H9 (cell line): ENCODE data around the gene NOP53. TPM values are rescaled to one million over a fixed set of nuclear protein-coding genes. Genes with fewer than 3 reads are reported as not detected.
"Not testable (repeated sequence)": the region's sequence is repeated elsewhere in the genome, so short reads cannot be mapped to it uniquely, and the experiment has no call there.

Experiments used
- DNase-seq: peaks from one replicate; pipeline ENCODE4 v3.0.0-alpha.2; 2017
- H2AFZ ChIP-seq: one replicate; pipeline ENCODE4 v1.6.1; 2013; ENCODE audit warnings: mild to moderate bottlenecking, low read length, control low read depth, moderate library complexity
- H2AK5ac ChIP-seq: 2 replicates; pipeline ENCODE4 v1.6.1; 2013; ENCODE audit warnings: low read length, control low read depth, mixed read lengths; ENCODE audit not compliant: insufficient read length
- H2BK120ac ChIP-seq: one replicate; pipeline ENCODE4 v1.6.1; 2013; ENCODE audit warnings: low read depth, mild to moderate bottlenecking, low read length, control low read depth, inconsistent platforms; ENCODE audit not compliant: poor library complexity, severe bottlenecking
- H2BK12ac ChIP-seq: 2 replicates; pipeline ENCODE4 v1.6.1; 2013; ENCODE audit warnings: low read length, control low read depth, mixed read lengths, low read depth; ENCODE audit not compliant: insufficient read length
- H2BK15ac ChIP-seq: 2 replicates; pipeline ENCODE4 v1.6.1; 2013; ENCODE audit warnings: low read depth, low read length, control low read depth
- H2BK20ac ChIP-seq: one replicate; pipeline ENCODE4 v1.6.1; 2013; ENCODE audit warnings: low read depth, mild to moderate bottlenecking, low read length, control low read depth, inconsistent platforms; ENCODE audit not compliant: poor library complexity, severe bottlenecking
- H2BK5ac ChIP-seq: 2 replicates; pipeline ENCODE4 v1.6.1; 2013; ENCODE audit warnings: low read length, control low read depth, mixed read lengths; ENCODE audit not compliant: insufficient read length
- H3K14ac ChIP-seq: 2 replicates; pipeline ENCODE4 v1.6.1; 2013; ENCODE audit warnings: low read length, control low read depth; ENCODE audit not compliant: insufficient read depth
- H3K18ac ChIP-seq: 2 replicates; pipeline ENCODE4 v1.6.1; 2013; ENCODE audit warnings: low read depth, mild to moderate bottlenecking, mixed read lengths, low read length, control low read depth; ENCODE audit not compliant: insufficient read length
- H3K23ac ChIP-seq: 2 replicates; pipeline ENCODE4 v1.6.1; 2013; ENCODE audit warnings: low read length, control low read depth, mixed read lengths, low read depth; ENCODE audit not compliant: insufficient read length
- H3K23me2 ChIP-seq: 2 replicates; pipeline ENCODE4 v1.6.1; 2013; ENCODE audit warnings: low read depth, mild to moderate bottlenecking, mixed read lengths, low read length, control low read depth; ENCODE audit not compliant: insufficient read length, poor library complexity, severe bottlenecking
- H3K27ac ChIP-seq: 2 replicates; pipeline ENCODE4 v1.5.1; 2013; ENCODE audit warnings: low read length, control low read depth, mixed read lengths, low read depth; ENCODE audit not compliant: insufficient read length
- H3K27me3 ChIP-seq: 2 replicates; pipeline ENCODE4 v1.6.1; 2013; ENCODE audit warnings: low read length, control low read depth, inconsistent platforms; ENCODE audit not compliant: insufficient read depth
- H3K4ac ChIP-seq: 2 replicates; pipeline ENCODE4 v1.6.1; 2013; ENCODE audit warnings: low read depth, mild to moderate bottlenecking, control low read depth, inconsistent platforms, low read length, moderate library complexity
- H3K4me1 ChIP-seq: 2 replicates; pipeline ENCODE4 v1.6.1; 2013; ENCODE audit warnings: low read length, control low read depth, inconsistent platforms; ENCODE audit not compliant: insufficient read depth
- H3K4me2 ChIP-seq: 2 replicates; pipeline ENCODE4 v1.6.1; 2013; ENCODE audit warnings: low read length, control low read depth, mixed read lengths; ENCODE audit not compliant: insufficient read length, insufficient read depth
- H3K56ac ChIP-seq: 2 replicates; pipeline ENCODE4 v1.6.1; 2013; ENCODE audit warnings: low read depth, mild to moderate bottlenecking, mixed read lengths, low read length, control low read depth; ENCODE audit not compliant: insufficient read length
- H3K79me1 ChIP-seq: 2 replicates; pipeline ENCODE4 v1.6.1; 2013; ENCODE audit warnings: low read depth, mild to moderate bottlenecking, moderate library complexity, low read length, control low read depth, inconsistent platforms; ENCODE audit not compliant: insufficient read depth, poor library complexity, severe bottlenecking
- H3K79me2 ChIP-seq: 2 replicates; pipeline ENCODE4 v1.6.1; 2013; ENCODE audit warnings: low read length, control low read depth, inconsistent platforms; ENCODE audit not compliant: insufficient read depth
- H3K9ac ChIP-seq: 2 replicates; pipeline ENCODE4 v1.6.1; 2013; ENCODE audit warnings: low read length, control low read depth, mixed read lengths; ENCODE audit not compliant: insufficient read length; ENCODE audit errors: extremely low read depth
- H3K9me3 ChIP-seq: one replicate; pipeline ENCODE4 v1.6.1; 2013; ENCODE audit warnings: low read depth, low read length, inconsistent platforms; ENCODE audit not compliant: control insufficient read depth
- H3T11ph ChIP-seq: one replicate; pipeline ENCODE4 v1.6.1; 2013; ENCODE audit warnings: mild to moderate bottlenecking, low read length, control low read depth, inconsistent platforms
- H4K20me1 ChIP-seq: one replicate; pipeline ENCODE4 v1.6.1; 2013; ENCODE audit not compliant: control insufficient read depth, insufficient read length, insufficient read depth
- H4K5ac ChIP-seq: 2 replicates; pipeline ENCODE4 v1.6.1; 2013; ENCODE audit warnings: low read depth, mild to moderate bottlenecking, mixed read lengths, low read length, control low read depth; ENCODE audit not compliant: insufficient read length
- H4K8ac ChIP-seq: replicated peaks from 2 replicates; pipeline ENCODE4 v1.6.1; 2013; ENCODE audit warnings: low read length, control low read depth, mixed read lengths, low read depth; ENCODE audit not compliant: insufficient read length
- H4K91ac ChIP-seq: 2 replicates; pipeline ENCODE4 v1.6.1; 2013; ENCODE audit warnings: low read depth, mild to moderate bottlenecking, moderate library complexity, mixed read lengths, low read length, control low read depth; ENCODE audit not compliant: insufficient read length
- H3K27ac Mint-ChIP-seq, 3 experiments: 2 replicates in 2 of 3; 3 replicates in 1 of 3; pipeline ENCODE4 v1.8.0; 2020 to 2021; ENCODE audit warnings: mixed read lengths in 3 of 3, mild to moderate bottlenecking in 1 of 3, moderate library complexity in 1 of 3
- H3K27me3 Mint-ChIP-seq: 2 replicates; pipeline ENCODE4 v1.8.0; 2021; ENCODE audit warnings: low read depth, mild to moderate bottlenecking, moderate library complexity, mixed read lengths
- H3K36me3 Mint-ChIP-seq, 3 experiments: 2 replicates in 2 of 3; 3 replicates in 1 of 3; pipeline ENCODE4 v1.8.0; 2020 to 2021; ENCODE audit warnings: low read depth in 3 of 3, mixed read lengths in 3 of 3; ENCODE audit not compliant: insufficient read depth in 1 of 3
- H3K4me1 Mint-ChIP-seq, 2 experiments: 2 replicates each; pipeline ENCODE4 v1.8.0; 2020; ENCODE audit warnings: mixed read lengths in 2 of 2
- H3K4me3 Mint-ChIP-seq, 2 experiments: 2 replicates in 1 of 2; 3 replicates in 1 of 2; pipeline ENCODE4 v1.8.0; 2020 to 2021; ENCODE audit warnings: mild to moderate bottlenecking in 2 of 2, mixed read lengths in 2 of 2, moderate library complexity in 1 of 2
- H3K9me3 Mint-ChIP-seq, 2 experiments: 2 replicates in 1 of 2; 3 replicates in 1 of 2; pipeline ENCODE4 v1.8.0; 2020; ENCODE audit warnings: mild to moderate bottlenecking in 2 of 2, mixed read lengths in 2 of 2, moderate library complexity in 1 of 2
- WGBS: extraction: QIAGEN DNeasy Blood & Tissue Kit; methylation state at CpG from one replicate; pipeline ENCODE4 v1.1.7; 2013; ENCODE audit warnings: missing lambda C conversion rate, low lambda C conversion rate, mixed read lengths; ENCODE audit not compliant: insufficient read length; ENCODE audit errors: extremely low coverage; 5-methylcytosine and 5-hydroxymethylcytosine counted together
- total RNA-seq: library from RNA; stranded (reverse); gene quantifications from 2 replicates; pipeline ENCODE4 v1.2.1, GENCODE V29; 2021

Gene NOP53
- total RNA-seq, 1 experiment from 2014 or later, result 325 TPM

DNA sequence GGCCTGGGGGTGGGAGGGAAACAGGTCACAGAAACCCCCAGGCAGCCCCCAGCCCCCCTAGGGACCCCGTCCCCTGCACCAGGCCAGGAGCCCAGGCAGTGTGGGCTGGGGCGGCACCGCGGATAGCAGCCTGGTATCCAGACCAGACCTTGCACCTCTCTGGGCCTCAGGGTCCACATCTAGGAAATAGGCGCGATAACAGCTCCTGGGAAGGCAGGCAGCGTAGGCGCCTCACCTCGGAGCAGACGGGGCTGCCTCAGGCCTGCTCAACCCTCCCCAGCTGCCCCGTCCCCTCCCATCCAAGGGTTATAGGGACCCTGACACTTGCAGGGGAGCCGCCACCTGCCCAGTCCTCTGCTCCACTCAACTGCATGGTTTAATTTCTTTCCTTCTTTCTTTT, 58.3 kb downstream of the NOP53 start:
- no CpG with 5 or more reads among the region's 12 CpGs for WGBS
- not testable (repeated sequence) for H2BK20ac ChIP-seq, H3K27ac Mint-ChIP-seq, H2AFZ ChIP-seq, H2BK15ac ChIP-seq, H3K56ac ChIP-seq, H2BK12ac ChIP-seq, H3K4me3 Mint-ChIP-seq, H2BK120ac ChIP-seq, H3K4ac ChIP-seq, H3K79me1 ChIP-seq, H3K4me1 Mint-ChIP-seq, H4K5ac ChIP-seq, H3K9ac ChIP-seq, H3K14ac ChIP-seq, H3K23ac ChIP-seq, H4K8ac ChIP-seq, H3K4me2 ChIP-seq, H3K9me3 Mint-ChIP-seq, H3K23me2 ChIP-seq, H4K20me1 ChIP-seq, DNase-seq, H2BK5ac ChIP-seq, H3K36me3 Mint-ChIP-seq, H3K18ac ChIP-seq, H4K91ac ChIP-seq, H3T11ph ChIP-seq, H3K27ac ChIP-seq, H3K4me1 ChIP-seq, H2AK5ac ChIP-seq, H3K79me2 ChIP-seq, H3K27me3 ChIP-seq, H3K27me3 Mint-ChIP-seq, H3K9me3 ChIP-seq

DNA sequence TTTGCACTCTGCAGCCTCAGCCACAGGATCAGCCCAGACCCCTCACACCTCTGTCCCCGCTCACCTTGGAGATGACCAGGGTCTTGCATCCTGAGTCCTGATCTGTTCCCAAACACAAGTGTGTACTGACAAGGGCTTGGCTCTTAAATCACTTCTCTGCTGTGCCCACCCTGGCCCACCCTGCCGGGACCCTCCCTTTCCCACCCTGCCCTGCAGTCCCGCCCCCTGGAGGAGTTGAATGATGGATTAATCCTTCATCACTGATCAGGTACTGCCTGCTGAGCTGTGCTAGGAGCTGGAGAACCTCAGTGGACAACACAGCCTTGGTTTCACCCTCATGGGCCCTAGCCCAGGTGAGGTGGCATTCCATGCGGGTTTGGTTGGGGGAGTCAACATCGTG, 59.1 kb downstream of the NOP53 start, which contains the start of gene TPRX1:
Gene TPRX1, minus strand, starts transcription at position 101 of the 400 bp plus-strand sequence. Its CDS starts 12 bp downstream, at position 89.
- H2BK15ac ChIP-seq, H3K9me3 Mint-ChIP-seq, H3K27ac ChIP-seq, H3K4me3 Mint-ChIP-seq, H4K91ac ChIP-seq, H2AK5ac ChIP-seq, H4K5ac ChIP-seq, H3K56ac ChIP-seq, H3K4me1 Mint-ChIP-seq, H3K4me2 ChIP-seq, DNase-seq, H3K18ac ChIP-seq, H3K14ac ChIP-seq, H4K20me1 ChIP-seq, H3K9me3 ChIP-seq, H2AFZ ChIP-seq, H3K9ac ChIP-seq, H2BK120ac ChIP-seq, H4K8ac ChIP-seq, H3K4ac ChIP-seq, H3K79me1 ChIP-seq, H3K23ac ChIP-seq, H3K27me3 Mint-ChIP-seq, H2BK20ac ChIP-seq, H3K4me1 ChIP-seq, H3K23me2 ChIP-seq, H3T11ph ChIP-seq, H3K36me3 Mint-ChIP-seq, H3K27me3 ChIP-seq, H3K79me2 ChIP-seq, H2BK12ac ChIP-seq, H2BK5ac ChIP-seq: not testable (repeated sequence)
- H3K27ac Mint-ChIP-seq, result peak within 1 kb of the TSS in 1 of 3 experiments; percentile 80; a peak in 1 of 7 replicates
- no CpG with 5 or more reads among the region's 5 CpGs for WGBS
